ENCODE results near the gene PPP2CA.
A peak's percentile ranks its signal among the peaks of the same experiment; 100 is the strongest.
"Not testable (repeated sequence)": the region's sequence is repeated elsewhere in the genome, so short reads cannot be mapped to it uniquely, and the experiment has no call there.

PPP2CA gene

GRCh38 chr5:134225780-134226440 lies at the start of gene PPP2CA:
Gene PPP2CA (minus strand): TSS chr5:134226073. CDS start chr5:134225861, 212 bp downstream.
- DNase-seq, result peak; percentile 99

GRCh38 chr5:134273642-134274395 lies 47.9 kb upstream of the PPP2CA start:
- no peak for DNase-seq

GRCh38 chr5:134271059-134271458 lies 45.2 kb upstream of the PPP2CA start:
- DNase-seq, result no peak

GRCh38 chr5:134268919-134269318 lies 43.0 kb upstream of the PPP2CA start:
- DNase-seq, result no peak

GRCh38 chr5:134268019-134268601 lies 42.2 kb upstream of the PPP2CA start:
- DNase-seq, result no peak

GRCh38 chr5:134267366-134268018 lies 41.6 kb upstream of the PPP2CA start:
- DNase-seq, result no peak

- DNase-seq, result no peak
Observed at GRCh38 chr5:134263801-134264200, 37.9 kb upstream of the PPP2CA start.

- DNase-seq, result not testable (repeated sequence)
Observed at GRCh38 chr5:134262629-134263028, 36.8 kb upstream of the PPP2CA start.

- DNase-seq, result no peak
Observed at GRCh38 chr5:134258896-134259295, 33.0 kb upstream of the PPP2CA start.

- DNase-seq, result no peak
Observed at GRCh38 chr5:134257176-134257575, 31.3 kb upstream of the PPP2CA start.

GRCh38 chr5:134255418-134256150 lies 29.7 kb upstream of the PPP2CA start:
- DNase-seq, result no peak

- DNase-seq, result not testable (repeated sequence)
Observed at GRCh38 chr5:134253368-134254153, 27.7 kb upstream of the PPP2CA start.

GRCh38 chr5:134252671-134253070 lies 26.8 kb upstream of the PPP2CA start:
- DNase-seq, result no peak

- DNase-seq, result no peak
Observed at GRCh38 chr5:134250949-134251348, 25.1 kb upstream of the PPP2CA start.

GRCh38 chr5:134249469-134250379 lies 23.9 kb upstream of the PPP2CA start:
- DNase-seq, result no peak

- no peak for DNase-seq
Observed at GRCh38 chr5:134248256-134248655, 22.4 kb upstream of the PPP2CA start.

- DNase-seq, result no peak
Observed at GRCh38 chr5:134247428-134248224, 21.8 kb upstream of the PPP2CA start.

GRCh38 chr5:134246771-134247427 lies 21.0 kb upstream of the PPP2CA start:
- no peak for DNase-seq

GRCh38 chr5:134245692-134246091 lies 19.8 kb upstream of the PPP2CA start:
- DNase-seq, result no peak

Data from activated CD4-positive, alpha-beta T cell treated with anti-CD3 and anti-CD28 coated beads, Interleukin-2, Interleukin-6, amounts not matched to agents 100 ng/mL and 50 ng/mL, durations not matched to agents 16 hours and 8 hours (primary cell).